ENCODE data around the gene SLC39A10. TPM values are rescaled to one million over a fixed set of nuclear protein-coding genes. Genes with fewer than 3 reads are reported as not detected.

SLC39A10 gene
- total and polyA plus RNA-seq, 2 donors (not counting 1 experiment from before 2014, with no cell fraction given) = 18.6 to 99.3 TPM

DNA sequence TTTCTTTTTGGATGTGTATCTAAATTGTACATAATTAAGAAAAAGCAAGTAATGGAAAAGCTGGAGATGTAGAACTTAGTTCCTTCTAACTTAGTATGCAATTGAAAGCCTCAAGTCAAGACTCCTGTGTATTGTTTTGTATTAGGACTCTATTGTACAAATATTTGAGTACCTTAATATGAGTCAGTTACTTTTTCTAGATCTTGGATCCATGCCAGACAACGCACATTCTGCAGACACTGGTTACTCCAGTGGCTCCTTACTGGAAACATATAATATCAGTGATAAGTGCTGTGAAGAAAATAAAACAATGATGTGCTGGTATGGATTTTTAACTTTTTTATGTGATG is 1.5 kb downstream of the SLC39A10 start:
- Histone ChIP-seq H3K79me2 (ENCODE audit: control insufficient read depth, insufficient read depth, low read length) (peaks cover 64% of the 10 kb centered on the region), H3K4me3 (ENCODE audit: control extremely low read depth in 1 of 5, extremely low read depth in 1 of 5, insufficient read depth in 1 of 5, low read depth in 2 of 5, low read length in 4 of 5) (peak overlapping the region; percentile 81 to 96 (median 93)), H3K36me3 (replicated peaks in 1 of 2; ENCODE audit: control extremely low read depth in 1 of 2, control insufficient read depth in 1 of 2, extremely low read depth in 1 of 2, insufficient read depth in 2 of 2, low read length in 1 of 2) (peaks cover 0 to 3% of the 10 kb centered on the region in 2 experiments), H3K9me3 (ENCODE audit: control extremely low read depth in 1 of 3, control insufficient read depth in 2 of 3, insufficient read depth in 1 of 3, low read length in 2 of 3) (no peaks in the 10 kb centered on the region), H2AFZ (ENCODE audit: insufficient read depth, low read depth, low read length, poor library complexity, severe bottlenecking) (no peak overlapping the region), H3K4me1 (ENCODE audit: control insufficient read depth in 2 of 2, insufficient read depth in 2 of 2, low read length in 2 of 2) (peaks cover 35 to 49% of the 10 kb centered on the region in 2 donors), H3K27me3 (replicated peaks in 1 of 4; ENCODE audit: control extremely low read depth in 1 of 4, control insufficient read depth in 3 of 4, insufficient read depth in 4 of 4, low read length in 3 of 4) (no peaks in the 10 kb centered on the region), H3K27ac (ENCODE audit: low read length in 2 of 2) (peak overlapping the region; percentile 98 to 99), H3K4me2 (replicated peaks; ENCODE audit: low read depth, low read length, poor library complexity, severe bottlenecking) (peak overlapping the region; percentile 86), H3K9ac (ENCODE audit: low read length) (peak overlapping the region; percentile 98), H4K20me1 (ENCODE audit: control insufficient read depth, insufficient read depth, low read length, poor library complexity, severe bottlenecking) (no peaks in the 10 kb centered on the region)
- DNase-seq = peak; percentile 52
- peaks cover 55% of the 10 kb centered on the region for H3K4me1 Mint-ChIP-seq
- POLR2A ChIA-PET = interaction anchor here (0.8 to 2.5 kb wide), 8 partner anchors 8 to 513 kb away, joined by 3 to 63 read pairs (median 8); partner anchors contain the start of gene STK17B
- TF ChIP-seq EZH2 (IDR thresholded peaks at IDR 0.05; ENCODE audit: borderline replicate concordance, insufficient read depth, low read depth, low read length, poor library complexity, severe bottlenecking) = no peak
- TF ChIP-seq, protein P1, sequence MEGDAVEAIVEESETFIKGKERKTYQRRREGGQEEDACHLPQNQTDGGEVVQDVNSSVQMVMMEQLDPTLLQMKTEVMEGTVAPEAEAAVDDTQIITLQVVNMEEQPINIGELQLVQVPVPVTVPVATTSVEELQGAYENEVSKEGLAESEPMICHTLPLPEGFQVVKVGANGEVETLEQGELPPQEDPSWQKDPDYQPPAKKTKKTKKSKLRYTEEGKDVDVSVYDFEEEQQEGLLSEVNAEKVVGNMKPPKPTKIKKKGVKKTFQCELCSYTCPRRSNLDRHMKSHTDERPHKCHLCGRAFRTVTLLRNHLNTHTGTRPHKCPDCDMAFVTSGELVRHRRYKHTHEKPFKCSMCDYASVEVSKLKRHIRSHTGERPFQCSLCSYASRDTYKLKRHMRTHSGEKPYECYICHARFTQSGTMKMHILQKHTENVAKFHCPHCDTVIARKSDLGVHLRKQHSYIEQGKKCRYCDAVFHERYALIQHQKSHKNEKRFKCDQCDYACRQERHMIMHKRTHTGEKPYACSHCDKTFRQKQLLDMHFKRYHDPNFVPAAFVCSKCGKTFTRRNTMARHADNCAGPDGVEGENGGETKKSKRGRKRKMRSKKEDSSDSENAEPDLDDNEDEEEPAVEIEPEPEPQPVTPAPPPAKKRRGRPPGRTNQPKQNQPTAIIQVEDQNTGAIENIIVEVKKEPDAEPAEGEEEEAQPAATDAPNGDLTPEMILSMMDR (IDR thresholded peaks at IDR 0.05) = no peak
- intact Hi-C loops (cut with micrococcal nuclease) = loop anchor here (1.0 to 2.0 kb wide), 2 partner anchors 8 to 16 kb away; no protein-coding TSS in a partner anchor
- no peak for ATAC-seq (ENCODE audit: low read depth)
- H3K9me3 Mint-ChIP-seq (ENCODE audit: insufficient read depth) = no peaks in the 10 kb centered on the region
- peak overlapping the region; percentile 100 for H3K4me3 Mint-ChIP-seq
- WGBS (ENCODE audit: insufficient coverage) = no CpG with 5 or more reads among the region's 1 CpG
- H3K27me3 Mint-ChIP-seq = no peaks in the 10 kb centered on the region
- peak overlapping the region; percentile 99 for H3K27ac Mint-ChIP-seq
- CTCF ChIA-PET = interaction anchor here (1.6 to 8.4 kb wide), 8 partner anchors 26 to 253 kb away, joined by 4 to 279 read pairs (median 52); no protein-coding TSS in a partner anchor

DNA sequence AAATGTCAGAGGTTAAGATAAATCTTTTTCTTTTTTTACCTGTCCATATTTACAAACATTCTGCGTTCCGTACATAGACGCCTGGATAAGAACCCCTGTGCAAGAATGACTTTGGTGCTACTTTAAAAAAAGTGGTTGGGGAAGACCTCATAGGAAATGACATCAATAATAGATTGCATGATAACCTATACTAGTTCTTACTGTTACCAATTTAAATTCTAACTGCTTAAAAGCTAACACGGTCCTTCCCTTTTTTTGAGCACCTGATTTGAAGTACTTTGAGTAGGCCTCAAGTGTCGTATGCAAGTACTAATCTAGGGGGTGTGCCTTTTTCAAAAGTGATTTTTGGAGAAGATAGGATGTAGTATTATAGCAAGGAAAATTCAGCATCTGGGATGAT is 2.1 kb downstream of the SLC39A10 start:
- Histone ChIP-seq H3K9me3 (ENCODE audit: control extremely low read depth in 1 of 3, control insufficient read depth in 2 of 3, insufficient read depth in 1 of 3, low read length in 2 of 3) (no peaks in the 10 kb centered on the region), H3K4me3 (ENCODE audit: control extremely low read depth in 1 of 5, extremely low read depth in 1 of 5, insufficient read depth in 1 of 5, low read depth in 2 of 5, low read length in 4 of 5) (peak overlapping the region; percentile 81 to 96 (median 93)), H3K9ac (ENCODE audit: low read length) (peak overlapping the region; percentile 98), H3K4me1 (ENCODE audit: control insufficient read depth in 2 of 2, insufficient read depth in 2 of 2, low read length in 2 of 2) (peaks cover 31 to 43% of the 10 kb centered on the region in 2 donors), H3K79me2 (ENCODE audit: control insufficient read depth, insufficient read depth, low read length) (peaks cover 66% of the 10 kb centered on the region), H3K27me3 (replicated peaks in 1 of 4; ENCODE audit: control extremely low read depth in 1 of 4, control insufficient read depth in 3 of 4, insufficient read depth in 4 of 4, low read length in 3 of 4) (no peaks in the 10 kb centered on the region), H3K36me3 (replicated peaks in 1 of 2; ENCODE audit: control extremely low read depth in 1 of 2, control insufficient read depth in 1 of 2, extremely low read depth in 1 of 2, insufficient read depth in 2 of 2, low read length in 1 of 2) (peaks cover 0 to 3% of the 10 kb centered on the region in 2 experiments), H4K20me1 (ENCODE audit: control insufficient read depth, insufficient read depth, low read length, poor library complexity, severe bottlenecking) (no peaks in the 10 kb centered on the region), H3K4me2 (replicated peaks; ENCODE audit: low read depth, low read length, poor library complexity, severe bottlenecking) (peak overlapping the region; percentile 86), H2AFZ (ENCODE audit: insufficient read depth, low read depth, low read length, poor library complexity, severe bottlenecking) (no peak overlapping the region), H3K27ac (ENCODE audit: low read length in 2 of 2) (peak overlapping the region; percentile 98 to 99)
- ATAC-seq (ENCODE audit: low read depth) = peak; percentile 3
- H3K9me3 Mint-ChIP-seq (ENCODE audit: insufficient read depth) = no peaks in the 10 kb centered on the region
- no peaks in the 10 kb centered on the region for H3K27me3 Mint-ChIP-seq
- intact Hi-C loops (cut with micrococcal nuclease) = loop anchor here (2.0 kb wide), 1 partner anchor 16 kb away; no protein-coding TSS in a partner anchor
- H3K4me3 Mint-ChIP-seq = peak overlapping the region; percentile 100
- H3K4me1 Mint-ChIP-seq = peaks cover 53% of the 10 kb centered on the region
- WGBS (ENCODE audit: insufficient coverage) = no CpG with 5 or more reads among the region's 5 CpGs
- ChIA-PET POLR2A (interaction anchor here (1.2 to 2.4 kb wide), 5 partner anchors 9 to 124 kb away, joined by 3 to 14 read pairs (median 8); no protein-coding TSS in a partner anchor), CTCF (interaction anchor here (0.7 to 8.4 kb wide), 25 partner anchors 8 to 678 kb away, joined by 3 to 279 read pairs (median 8); no protein-coding TSS in a partner anchor)
- DNase-seq = peak; percentile 80
- H3K27ac Mint-ChIP-seq = peak overlapping the region; percentile 88
- TF ChIP-seq EZH2 (IDR thresholded peaks at IDR 0.05; ENCODE audit: borderline replicate concordance, insufficient read depth, low read depth, low read length, poor library complexity, severe bottlenecking) = no peak
- TF ChIP-seq, protein P1 (IDR thresholded peaks at IDR 0.05) = no peak
